NCI-H345 (cell line): ENCODE results near the gene POLRMT.

ENCODE experiments used
- DNase-seq: peaks from one replicate; lab custom pipeline; 2025; lab: John Stamatoyannopoulos, UW

POLRMT gene

GRCh38 chr19:579111-579841 lies 54.1 kb downstream of the POLRMT start:
- no peak for DNase-seq

GRCh38 chr19:577439-578392 lies 55.6 kb downstream of the POLRMT start:
- DNase-seq: no peak

- no peak for DNase-seq
Measured at GRCh38 chr19:576768-577438, 56.4 kb downstream of the POLRMT start.

GRCh38 chr19:575527-576506 lies 57.5 kb downstream of the POLRMT start:
- DNase-seq: no peak

- DNase-seq: no peak
Measured at GRCh38 chr19:574658-575526, 58.4 kb downstream of the POLRMT start.

- no peak for DNase-seq
Measured at GRCh38 chr19:573519-573825, 59.9 kb downstream of the POLRMT start.

- peak; percentile 35 for DNase-seq
Measured at GRCh38 chr19:572743-573518, 60.4 kb downstream of the POLRMT start.

GRCh38 chr19:572140-572742 lies 61.1 kb downstream of the POLRMT start, which contains the start of gene BSG:
TSS of gene BSG (plus strand) at chr19:572596. CDS start at chr19:572635, 39 bp downstream.
- peak; percentile 99 for DNase-seq

- DNase-seq: peak; percentile 52
Measured at GRCh38 chr19:571566-571974, 61.8 kb downstream of the POLRMT start.

GRCh38 chr19:570937-571565 lies 62.3 kb downstream of the POLRMT start:
- peak; percentile 82 for DNase-seq

- no peak for DNase-seq
Measured at GRCh38 chr19:570251-570686, 63.1 kb downstream of the POLRMT start.

- DNase-seq: no peak
Measured at GRCh38 chr19:567296-567900, 65.9 kb downstream of the POLRMT start.
